AG09319 (cell line): ENCODE data around the gene CACNA2D1.
A peak's percentile ranks its signal among the peaks of the same experiment; 100 is the strongest.

ENCODE experiments used
- DNase-seq: peaks from one replicate; pipeline ENCODE4 v3.0.0-alpha.2; 2010; ENCODE audit warnings: low read depth; ENCODE audit errors: extremely low read depth
- TF ChIP-seq, protein P1 (sequence below): IDR thresholded peaks from 2 replicates; pipeline ENCODE4 v1.5.1; 2011; ENCODE audit warnings: low read depth, mild to moderate bottlenecking, inconsistent platforms, low read length, moderate library complexity

Gene CACNA2D1

DNA sequence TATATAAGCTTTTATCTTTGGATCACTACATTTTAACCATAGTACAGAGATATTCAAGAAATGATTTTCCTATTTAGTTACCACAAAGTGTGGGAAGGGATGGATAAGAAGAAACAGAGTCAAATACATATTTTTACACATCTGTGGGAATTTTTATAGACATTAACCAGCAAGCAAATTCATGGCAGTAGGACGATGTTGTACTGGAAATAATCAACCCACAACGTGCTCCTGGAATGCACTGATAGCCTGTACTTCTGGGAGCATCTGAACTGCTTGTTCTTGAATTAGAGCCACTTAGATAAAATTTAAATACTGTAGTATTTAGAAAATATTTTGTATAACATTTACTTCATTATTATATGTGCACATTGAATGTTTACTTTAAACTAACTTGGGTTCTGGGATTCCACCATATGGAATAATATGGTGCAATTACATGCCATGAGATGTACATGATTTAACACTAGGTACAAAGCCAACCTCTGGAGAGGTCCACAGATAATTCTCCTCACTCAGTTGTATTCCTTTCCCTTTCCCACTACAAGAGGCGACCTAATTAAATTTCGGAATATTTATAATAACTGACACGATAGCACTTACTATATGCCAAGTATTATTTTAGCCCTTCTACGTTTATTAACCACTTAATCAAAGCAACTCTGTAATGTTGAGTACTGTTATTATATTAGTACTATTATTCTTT is 508.8 kb downstream of the CACNA2D1 start:
- TF ChIP-seq, protein P1, sequence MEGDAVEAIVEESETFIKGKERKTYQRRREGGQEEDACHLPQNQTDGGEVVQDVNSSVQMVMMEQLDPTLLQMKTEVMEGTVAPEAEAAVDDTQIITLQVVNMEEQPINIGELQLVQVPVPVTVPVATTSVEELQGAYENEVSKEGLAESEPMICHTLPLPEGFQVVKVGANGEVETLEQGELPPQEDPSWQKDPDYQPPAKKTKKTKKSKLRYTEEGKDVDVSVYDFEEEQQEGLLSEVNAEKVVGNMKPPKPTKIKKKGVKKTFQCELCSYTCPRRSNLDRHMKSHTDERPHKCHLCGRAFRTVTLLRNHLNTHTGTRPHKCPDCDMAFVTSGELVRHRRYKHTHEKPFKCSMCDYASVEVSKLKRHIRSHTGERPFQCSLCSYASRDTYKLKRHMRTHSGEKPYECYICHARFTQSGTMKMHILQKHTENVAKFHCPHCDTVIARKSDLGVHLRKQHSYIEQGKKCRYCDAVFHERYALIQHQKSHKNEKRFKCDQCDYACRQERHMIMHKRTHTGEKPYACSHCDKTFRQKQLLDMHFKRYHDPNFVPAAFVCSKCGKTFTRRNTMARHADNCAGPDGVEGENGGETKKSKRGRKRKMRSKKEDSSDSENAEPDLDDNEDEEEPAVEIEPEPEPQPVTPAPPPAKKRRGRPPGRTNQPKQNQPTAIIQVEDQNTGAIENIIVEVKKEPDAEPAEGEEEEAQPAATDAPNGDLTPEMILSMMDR: no peak
- DNase-seq: no peak

DNA sequence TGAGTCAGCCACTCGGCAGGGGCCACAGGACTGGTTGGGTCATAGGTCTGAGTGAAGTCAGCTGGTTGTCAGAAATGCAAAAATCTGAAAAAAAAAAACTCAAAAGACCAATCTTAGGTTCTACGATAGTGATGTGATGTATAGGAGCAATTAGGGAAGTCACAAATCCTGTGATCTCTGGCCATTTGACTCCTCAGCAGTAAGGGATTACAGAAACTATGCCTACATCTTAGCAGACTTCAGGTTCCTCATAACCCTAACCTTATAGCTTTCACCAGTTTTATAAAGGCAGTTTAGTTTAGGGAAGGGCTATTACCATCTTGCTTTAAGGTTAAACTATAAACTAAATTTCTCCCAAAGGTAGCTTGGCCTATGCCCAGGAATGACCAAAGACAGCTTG is 510.6 kb downstream of the CACNA2D1 start:
- TF ChIP-seq, protein P1: no peak
- DNase-seq: no peak

DNA sequence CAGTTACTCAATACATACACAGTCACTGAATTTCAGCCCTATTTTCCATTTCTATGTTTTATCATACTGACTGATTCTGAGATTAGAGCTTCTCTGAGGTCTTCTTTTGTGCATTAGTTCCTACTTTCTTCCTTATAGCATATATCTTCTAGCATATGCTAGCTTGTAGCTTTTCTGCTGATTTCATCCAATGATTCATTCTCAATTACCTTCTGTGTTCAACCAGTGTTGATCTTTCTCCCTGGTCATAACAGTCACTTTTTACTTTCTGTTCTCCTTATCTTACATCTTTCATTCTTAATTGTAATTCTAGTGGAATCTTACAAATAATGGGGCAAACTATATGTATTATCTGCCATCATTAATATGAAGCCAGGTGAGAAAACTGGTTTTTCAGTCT is 514.2 kb downstream of the CACNA2D1 start:
- DNase-seq: no peak
- TF ChIP-seq, protein P1: no peak

DNA sequence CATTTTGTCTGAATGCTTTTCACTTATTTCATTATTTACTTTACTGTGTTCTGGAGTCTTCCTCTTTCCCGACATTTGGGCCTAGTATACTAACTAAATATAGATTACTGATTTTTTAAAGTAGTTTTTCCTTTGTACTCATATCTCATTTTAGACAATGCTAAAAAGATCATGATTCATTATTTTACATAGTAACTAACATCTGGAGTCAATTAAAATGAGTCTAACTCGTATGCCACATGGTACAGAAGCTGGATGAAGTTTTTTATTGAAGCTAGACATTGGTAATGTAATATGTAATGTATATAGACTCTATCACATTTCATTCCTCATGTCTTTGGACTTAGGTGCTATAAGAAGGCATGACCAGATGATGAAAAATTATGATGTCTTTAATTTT is 517.4 kb downstream of the CACNA2D1 start:
- peak; percentile 3 for DNase-seq
- TF ChIP-seq, protein P1: no peak

DNA sequence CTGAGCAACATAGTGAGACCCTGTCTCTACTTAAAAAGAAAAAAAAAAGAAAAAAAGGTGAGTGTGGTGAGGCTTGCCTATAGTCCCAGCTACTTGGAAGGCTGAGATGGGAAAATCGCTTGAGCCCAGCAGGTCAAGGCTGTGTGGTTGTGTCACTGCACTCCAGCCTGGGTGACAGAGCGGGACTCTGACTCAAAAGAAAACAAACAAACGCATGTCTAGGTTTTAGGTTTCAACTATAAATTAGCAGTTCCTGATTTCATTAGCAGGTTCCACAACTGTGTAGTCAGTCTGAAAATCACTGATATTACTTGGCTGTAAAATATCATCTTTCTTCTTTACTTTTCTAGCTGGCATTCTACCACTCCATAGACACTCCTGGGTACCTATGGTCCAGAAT is 518.0 kb downstream of the CACNA2D1 start:
- no peak for DNase-seq
- TF ChIP-seq, protein P1: no peak

DNA sequence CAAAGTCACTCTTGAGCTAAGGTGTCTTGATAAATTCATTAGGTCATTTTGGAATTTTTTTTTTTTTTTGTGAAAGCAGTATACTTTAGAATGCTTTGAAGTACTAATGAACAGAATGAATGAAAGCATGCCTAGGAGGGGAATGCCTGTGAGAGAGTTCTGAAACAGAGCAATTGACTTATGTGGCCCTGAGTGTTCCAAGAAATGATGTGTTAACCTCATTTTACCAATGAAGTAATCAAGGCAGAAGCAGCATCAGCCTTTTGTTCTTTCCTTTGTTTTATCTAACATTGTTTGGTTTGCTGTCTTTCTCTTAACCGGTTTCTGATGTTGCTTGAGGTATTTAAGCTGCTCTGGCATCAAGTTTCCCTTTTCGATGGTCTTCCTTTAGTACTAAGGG is 519.1 kb downstream of the CACNA2D1 start:
- TF ChIP-seq, protein P1: no peak
- DNase-seq: no peak

DNA sequence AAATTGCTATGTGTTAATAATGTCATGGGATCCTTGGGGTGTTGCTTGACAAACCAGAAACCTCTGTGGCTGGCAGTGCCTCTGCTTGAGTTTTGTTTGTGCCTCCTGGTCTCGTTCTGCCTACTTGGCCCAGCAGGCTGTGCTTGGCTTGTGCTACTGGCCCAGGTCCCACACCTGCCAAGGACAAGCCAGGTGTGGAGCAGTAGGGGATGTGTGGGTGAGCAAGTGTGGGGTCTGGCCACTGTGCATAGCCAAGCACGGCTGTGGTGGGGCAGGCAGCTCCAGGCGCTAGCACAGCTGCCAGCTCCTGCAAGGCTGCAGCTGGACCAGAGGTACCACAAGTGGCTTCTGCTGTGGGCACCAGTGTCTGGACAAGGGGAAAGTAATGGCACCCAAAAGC is 524.1 kb downstream of the CACNA2D1 start:
- DNase-seq: no peak
- TF ChIP-seq, protein P1: no peak
